Glomerular endothelial cell (primary cell): ENCODE data around the gene BIRC5. TPM values are rescaled to one million over a fixed set of nuclear protein-coding genes. Genes with fewer than 3 reads are reported as not detected.

ENCODE experiments used
- DNase-seq: peaks from one replicate; pipeline ENCODE4 v3.0.0-alpha.2; 2011; ENCODE audit warnings: low read depth, low spot score; ENCODE audit errors: extremely low read depth
- total RNA-seq: library from RNA; depleted of rRNA; stranded (reverse); fragments of >200 nt; gene quantifications from 2 replicates; pipeline ENCODE4 v1.2.3, GENCODE V29; 2015

Gene BIRC5
- total RNA-seq, 1 donor from 2014 or later = 16.1 TPM

- DNase-seq = no peak
Measured at GRCh38 chr17:78255029-78255656, 41.1 kb downstream of the BIRC5 start.

- no peak for DNase-seq
Measured at GRCh38 chr17:78255953-78256706, 42.1 kb downstream of the BIRC5 start.

GRCh38 chr17:78256707-78257591 lies 42.9 kb downstream of the BIRC5 start:
- no peak for DNase-seq

- no peak for DNase-seq
Measured at GRCh38 chr17:78257810-78258322, 43.8 kb downstream of the BIRC5 start.

- DNase-seq = no peak
Measured at GRCh38 chr17:78258323-78259191, 44.5 kb downstream of the BIRC5 start.

GRCh38 chr17:78259192-78259554 lies 45.1 kb downstream of the BIRC5 start:
- no peak for DNase-seq

GRCh38 chr17:78263063-78263735 lies 49.1 kb downstream of the BIRC5 start:
- DNase-seq = no peak

- no peak for DNase-seq
Measured at GRCh38 chr17:78263736-78264340, 49.8 kb downstream of the BIRC5 start.

GRCh38 chr17:78264590-78264989 lies 50.5 kb downstream of the BIRC5 start:
- no peak for DNase-seq

- no peak for DNase-seq
Measured at GRCh38 chr17:78265121-78265520, 51.1 kb downstream of the BIRC5 start.

- no peak for DNase-seq
Measured at GRCh38 chr17:78266231-78266631, 52.2 kb downstream of the BIRC5 start.

- no peak for DNase-seq
Measured at GRCh38 chr17:78266771-78267170, 52.7 kb downstream of the BIRC5 start.

- DNase-seq = no peak
Measured at GRCh38 chr17:78267253-78268073, 53.4 kb downstream of the BIRC5 start.

GRCh38 chr17:78268191-78268874 lies 54.3 kb downstream of the BIRC5 start:
- DNase-seq = no peak

GRCh38 chr17:78268951-78269905 lies 55.2 kb downstream of the BIRC5 start:
- DNase-seq = no peak

- DNase-seq = no peak
Measured at GRCh38 chr17:78269955-78270381, 55.9 kb downstream of the BIRC5 start.
